Measurements from ENCODE around the gene MAFG.

- no peak for TF ChIP-seq CTCF (IDR thresholded peaks at IDR 0.05 in 4 of 5, conservative IDR thresholded peaks at IDR 0.05 in 1 of 5)
- TF ChIP-seq POLR2A (IDR thresholded peaks at IDR 0.05), result no peak
These were observed 39.2 kb downstream of the MAFG start for GRCh38 chr17:81888105-81888987.

Measured in gastrocnemius medialis (tissue), 4 donors.